ENCODE measurements around the gene CA6. TPM values are rescaled to one million over a fixed set of nuclear protein-coding genes. Genes with fewer than 3 reads are reported as not detected.

The CA6 gene
- total and polyA plus RNA-seq, 2 of the 8 experiments (the other 6 are each of a cell fraction or from before 2014, with no cell fraction given), result not detected

DNA sequence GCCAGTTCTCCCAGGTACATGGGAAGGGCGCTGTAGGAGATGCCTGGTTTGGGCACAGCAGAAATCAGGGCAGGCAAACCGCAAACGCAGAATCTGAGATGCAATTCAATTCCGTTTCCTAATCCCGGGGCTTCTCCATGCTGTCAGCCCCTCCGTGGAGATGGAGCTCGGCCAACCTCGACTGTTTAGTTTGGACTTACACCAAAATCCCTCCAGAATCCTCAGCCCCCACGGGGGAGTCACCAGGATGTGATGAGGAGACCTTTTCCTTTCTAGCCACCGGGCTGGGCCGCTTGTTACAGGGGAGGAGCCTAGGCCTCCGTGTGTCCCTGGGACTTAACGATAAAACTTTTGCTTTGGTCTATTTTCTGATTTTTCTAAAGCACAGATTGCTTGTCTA, 72.7 kb downstream of the CA6 start:
- H2BK20ac ChIP-seq (ENCODE audit: low read length), result no peak overlapping the region
- no peak overlapping the region for H3K18ac ChIP-seq (ENCODE audit: extremely low read depth, low read length)
- 80% methylated on average over 13 of the region's 13 CpGs; no CpG with 5 or more reads in 1 of the 2 experiments for WGBS, 2 experiments (ENCODE audit: extremely low coverage in 1 of 2, insufficient coverage in 1 of 2, insufficient read length in 1 of 2, insufficient replicate concordance in 2 of 2, low coverage in 1 of 2, low lambda C conversion rate in 2 of 2, missing lambda C conversion rate in 1 of 2)
- no peaks in the 10 kb centered on the region for H3K79me2 ChIP-seq (ENCODE audit: control insufficient read depth in 1 of 2, insufficient read depth in 2 of 2, low read length in 2 of 2)
- no peaks in the 10 kb centered on the region for H3K36me3 ChIP-seq (ENCODE audit: control insufficient read depth in 2 of 4, insufficient read depth in 4 of 4, low read length in 3 of 4)
- ChIA-PET CTCF (ENCODE audit: partially characterized antibody) (interaction anchor here (1.5 kb wide), 1 partner anchor 13 kb away, joined by 6 read pairs; no protein-coding TSS in a partner anchor), POLR2A (ENCODE audit: partially characterized antibody) (no interaction called here)
- FAIRE-seq, result no peak
- no peak overlapping the region for H2BK120ac ChIP-seq (replicated peaks; ENCODE audit: low read depth, low read length)
- no peaks in the 10 kb centered on the region for H3K9me3 ChIP-seq (ENCODE audit: insufficient read depth in 2 of 2, low read depth in 1 of 2, low read length in 1 of 2)
- H3K79me1 ChIP-seq (ENCODE audit: low read depth, low read length), result no peaks in the 10 kb centered on the region
- DNase-seq (ENCODE audit: low read depth in 1 of 2, low spot score in 2 of 2), result no peak
- H3K27me3 ChIP-seq (replicated peaks in 1 of 4; ENCODE audit: control insufficient read depth in 3 of 4, extremely low read depth in 1 of 4, insufficient read depth in 3 of 4, low read length in 3 of 4), result no peaks in the 10 kb centered on the region
- H2AFZ ChIP-seq (ENCODE audit: low read length), result no peak overlapping the region
- H3K4me1 ChIP-seq (replicated peaks in 1 of 4; ENCODE audit: control insufficient read depth in 3 of 4, insufficient read depth in 4 of 4, low read length in 3 of 4), result no peaks in the 10 kb centered on the region
- no peak overlapping the region for H2BK5ac ChIP-seq (ENCODE audit: low read depth, low read length)
- no peak overlapping the region for H3K56ac ChIP-seq (replicated peaks; ENCODE audit: insufficient read length, low read depth, low read length)
- H3K23ac ChIP-seq (ENCODE audit: insufficient read length), result no peak overlapping the region
- no peak overlapping the region for H3K27ac ChIP-seq (ENCODE audit: low read depth, low read length)
- no peak overlapping the region for H2BK15ac ChIP-seq (ENCODE audit: low read length)
- no peaks in the 10 kb centered on the region for H4K20me1 ChIP-seq (replicated peaks in 1 of 2; ENCODE audit: control insufficient read depth in 1 of 2, insufficient read depth in 2 of 2, low read length in 2 of 2)
- H3K14ac ChIP-seq (ENCODE audit: insufficient read length), result no peak overlapping the region
- H4K5ac ChIP-seq (ENCODE audit: insufficient read length, low read depth, low read length), result no peak overlapping the region
- no peak overlapping the region for H3K4ac ChIP-seq (replicated peaks; ENCODE audit: insufficient read length, low read depth, low read length)
- H3K9ac ChIP-seq (replicated peaks in 1 of 4; ENCODE audit: extremely low read depth in 1 of 4, low read depth in 3 of 4, low read length in 3 of 4), result no peak overlapping the region; a peak in 1 of 7 replicates
- no peaks in the 10 kb centered on the region for H3K23me2 ChIP-seq (ENCODE audit: low read depth, low read length)
- H4K8ac ChIP-seq (ENCODE audit: extremely low read depth, insufficient read depth, low read length), result no peak overlapping the region
- no peak for TF ChIP-seq KDM4A (IDR thresholded peaks at IDR 0.05; ENCODE audit: low read depth, low read length, severe bottlenecking)
- no peak for TF ChIP-seq NRF1 (IDR thresholded peaks at IDR 0.05; ENCODE audit: low read depth, low read length)
- TF ChIP-seq CEBPB (IDR thresholded peaks at IDR 0.05; ENCODE audit: low read depth, low read length), result no peak
- no peak for TF ChIP-seq TEAD4 (IDR thresholded peaks at IDR 0.05; ENCODE audit: low read depth, low read length)
- TF ChIP-seq TAF1 (IDR thresholded peaks at IDR 0.05; ENCODE audit: low read depth, low read length), result no peak
- no peak for TF ChIP-seq SP1 (IDR thresholded peaks at IDR 0.05; ENCODE audit: low read depth, low read length)
- H2BK12ac ChIP-seq (ENCODE audit: low read depth, low read length), result no peak overlapping the region
- H2AK5ac ChIP-seq (ENCODE audit: low read depth, low read length), result no peak overlapping the region
- H3K4me2 ChIP-seq (ENCODE audit: insufficient read depth in 1 of 2, low read depth in 2 of 2, low read length in 2 of 2), result no peak overlapping the region
- H4K91ac ChIP-seq (replicated peaks; ENCODE audit: insufficient read length, low read length), result no peak overlapping the region
- no peak overlapping the region for H3K4me3 ChIP-seq (ENCODE audit: extremely low read depth in 1 of 4, insufficient read depth in 2 of 4, low read depth in 3 of 4, low read length in 4 of 4)
